HG02623 (cell line): Measurements from ENCODE around the gene MB21D2.
"Not testable (repeated sequence)": the region's sequence is repeated elsewhere in the genome, so short reads cannot be mapped to it uniquely, and the experiment has no call there.

Experiments
- ATAC-seq: cut with Tn5 transposase; IDR thresholded peaks from one replicate; pipeline ENCODE4 v1.9.1; 2021; ENCODE audit warnings: moderate library complexity; ENCODE audit not compliant: unreplicated experiment

Gene MB21D2

GRCh38 chr3:192816351-192816750, 101.3 kb downstream of the MB21D2 start:
- no peak for ATAC-seq

- ATAC-seq: no peak
These were observed 104.8 kb downstream of the MB21D2 start for GRCh38 chr3:192812743-192813383.

- ATAC-seq: no peak
These were observed 111.9 kb downstream of the MB21D2 start for GRCh38 chr3:192805711-192806110.

- no peak for ATAC-seq
These were observed 113.2 kb downstream of the MB21D2 start for GRCh38 chr3:192804502-192804901.

DNA sequence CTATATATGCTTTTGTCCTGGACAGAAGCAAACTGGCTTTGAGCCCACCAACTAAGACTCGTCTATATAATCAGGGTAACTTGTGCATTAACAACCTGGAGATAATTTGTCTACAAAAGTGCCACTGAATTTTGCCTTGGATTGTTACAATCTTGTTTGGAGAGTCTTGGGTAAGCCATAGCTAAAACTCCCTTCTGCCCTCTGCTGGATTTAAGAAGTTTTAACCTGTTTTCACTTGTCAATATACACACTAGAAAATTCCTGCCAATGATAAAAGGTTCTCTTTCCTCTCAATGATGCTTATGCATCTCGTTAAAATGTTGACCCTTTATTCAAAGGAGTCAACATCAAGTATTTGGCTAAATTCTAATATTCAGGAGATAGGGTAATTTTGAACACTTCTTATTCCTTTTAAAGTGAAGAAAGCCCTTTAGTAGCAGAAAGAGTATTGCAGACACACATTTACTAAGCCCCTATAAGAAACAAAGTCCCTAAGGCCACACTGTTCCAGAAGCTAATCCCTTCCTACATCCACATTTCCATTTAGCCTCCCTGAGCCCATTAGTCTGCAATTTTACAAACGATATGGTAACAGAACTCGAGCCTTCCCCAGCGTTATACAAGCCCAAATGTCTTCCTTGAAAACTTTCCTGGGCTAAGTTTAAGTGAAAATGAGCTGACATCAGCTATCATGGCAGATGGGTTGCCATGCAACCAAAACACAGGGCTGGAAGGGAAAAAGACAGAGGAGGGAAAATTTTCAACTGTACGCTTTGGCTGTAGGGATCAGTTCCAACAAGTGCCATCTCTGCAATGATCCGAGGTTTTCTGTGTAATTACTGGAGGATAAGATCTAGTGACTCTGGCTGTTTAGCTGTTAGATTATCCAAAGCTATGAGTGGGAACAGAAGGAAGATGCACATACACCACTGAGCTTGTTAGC, 114.4 kb downstream of the MB21D2 start:
- ATAC-seq: no peak

DNA sequence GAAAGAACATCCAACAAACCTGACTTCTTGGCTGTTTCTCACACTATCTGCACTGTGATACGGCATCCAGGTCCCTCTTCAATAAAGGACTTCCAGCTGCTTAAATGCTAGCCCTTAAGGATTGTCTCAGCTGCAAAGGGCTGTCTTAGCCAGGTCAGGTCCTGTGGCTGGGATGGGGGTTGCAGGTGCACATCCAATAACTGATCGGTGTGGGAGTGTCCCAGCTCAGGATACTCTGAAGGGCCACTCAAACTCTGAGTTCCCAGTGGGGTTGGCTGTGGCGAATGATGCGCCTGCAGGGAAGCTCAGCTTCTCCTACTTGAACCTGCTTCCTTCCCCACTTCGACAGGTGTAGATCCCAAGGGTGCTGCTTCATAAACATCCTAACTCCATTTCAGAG, 115.7 kb downstream of the MB21D2 start:
- ATAC-seq: no peak

- no peak for ATAC-seq
These were observed 117.9 kb downstream of the MB21D2 start for GRCh38 chr3:192799721-192800120.

DNA sequence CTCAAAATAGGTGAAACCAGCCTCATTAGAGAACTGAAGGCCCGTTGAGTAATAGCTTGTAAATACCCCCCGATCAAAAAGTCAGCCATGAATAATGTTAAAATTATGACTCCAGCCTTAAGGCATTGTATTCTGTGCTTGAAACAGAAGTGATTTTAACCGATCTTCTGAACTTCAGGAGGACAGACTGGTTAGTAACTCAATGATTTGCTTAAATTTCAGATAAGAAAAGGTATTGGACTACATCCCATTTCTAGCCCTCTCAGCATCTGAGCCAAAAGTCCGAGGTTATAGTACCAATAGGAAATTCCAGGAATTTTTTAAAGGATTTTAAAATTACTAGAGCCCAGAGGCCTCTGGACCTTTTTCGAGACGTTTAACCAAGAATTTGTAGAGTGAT, 122.6 kb downstream of the MB21D2 start:
- ATAC-seq: no peak

DNA sequence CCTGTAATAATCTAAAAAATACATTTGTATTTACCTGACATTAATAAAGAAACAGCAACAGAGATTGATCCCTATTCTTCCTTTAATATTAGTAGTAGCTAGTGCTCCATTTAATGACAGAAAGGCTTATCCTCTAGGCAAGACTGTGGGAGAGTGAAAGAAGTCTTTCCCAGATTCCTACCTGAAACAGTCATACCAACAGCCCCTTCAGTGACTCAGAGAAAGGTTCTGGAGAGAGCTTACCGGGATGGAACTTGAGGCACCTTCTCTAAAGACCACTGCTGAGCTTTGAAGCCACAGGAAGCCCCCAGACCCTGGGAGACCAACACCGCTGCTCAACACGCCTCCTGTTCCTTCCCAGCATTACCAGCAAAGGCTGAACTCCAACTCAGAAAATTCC, 123.4 kb downstream of the MB21D2 start:
- no peak for ATAC-seq

DNA sequence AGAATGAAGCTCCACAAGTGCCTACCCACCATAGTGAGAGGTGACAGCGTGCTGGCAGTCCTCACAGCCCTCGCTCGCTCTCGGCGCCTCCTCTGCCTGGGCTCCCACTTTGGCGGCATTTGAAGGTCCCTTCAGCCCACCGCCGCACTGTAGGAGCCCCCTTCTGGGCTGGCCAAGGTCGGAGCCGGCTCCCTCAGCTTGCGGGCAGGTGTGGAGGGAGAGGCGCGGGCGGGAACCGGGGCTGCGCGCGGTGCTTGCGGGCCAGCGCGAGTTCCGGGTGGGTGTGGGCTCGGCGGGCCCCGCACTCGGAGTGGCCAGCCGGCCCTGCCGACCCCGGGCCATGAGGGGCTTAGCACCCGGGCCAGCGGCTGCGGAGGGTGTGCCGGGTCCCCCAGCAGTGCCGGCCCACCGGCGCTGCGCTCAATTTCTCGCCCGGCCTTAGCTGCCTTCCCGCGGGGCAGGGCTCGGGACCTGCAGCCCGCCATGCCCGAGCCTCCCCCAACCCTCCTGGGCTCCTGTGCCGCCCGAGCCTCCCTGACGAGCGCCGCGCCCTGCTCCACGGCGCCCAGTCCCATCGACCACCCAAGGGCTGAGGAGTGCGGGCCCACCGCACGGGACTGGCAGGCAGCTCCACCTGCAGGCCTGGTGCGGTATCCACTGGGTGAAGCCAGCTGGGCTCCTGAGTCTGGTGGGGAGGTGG, 128.7 kb downstream of the MB21D2 start:
- ATAC-seq: not testable (repeated sequence)

DNA sequence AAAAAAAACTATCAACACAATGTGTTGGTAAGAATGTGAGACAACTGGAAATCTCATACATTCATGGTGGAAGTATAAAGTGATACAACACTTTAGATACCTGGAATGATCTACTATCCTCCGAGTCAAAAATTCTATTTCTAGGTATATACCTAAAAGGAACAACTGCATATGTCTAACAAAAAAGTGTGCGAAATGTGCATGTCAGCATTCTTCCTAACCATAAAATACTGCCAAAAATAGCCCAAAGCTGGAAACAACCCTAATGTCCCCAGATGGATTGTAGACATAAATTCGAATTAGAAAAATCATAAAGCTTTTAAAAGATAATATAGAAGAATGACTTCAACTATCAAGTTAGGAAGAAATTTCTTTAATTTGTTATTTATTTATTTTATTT, 139.1 kb downstream of the MB21D2 start:
- ATAC-seq: no peak

DNA sequence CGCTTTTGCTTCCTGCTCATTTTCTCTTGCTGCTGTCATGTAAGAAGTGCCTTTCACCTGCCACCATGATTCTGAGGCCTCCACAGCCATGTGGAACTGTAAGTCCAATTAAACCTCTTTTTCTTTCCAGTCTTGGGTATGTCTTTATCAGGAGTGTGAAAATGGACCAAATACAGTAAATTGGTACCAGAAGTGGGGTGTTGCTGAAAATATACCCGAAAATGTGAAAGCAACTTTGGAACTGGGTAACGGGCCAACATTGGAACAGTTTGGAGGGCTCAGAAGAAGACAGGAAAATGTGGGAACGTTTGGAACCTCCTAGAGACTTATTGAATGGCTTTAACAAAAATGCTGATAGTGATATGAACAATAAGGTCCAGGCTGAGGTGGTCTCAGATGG, 143.3 kb downstream of the MB21D2 start:
- ATAC-seq: not testable (repeated sequence)

DNA sequence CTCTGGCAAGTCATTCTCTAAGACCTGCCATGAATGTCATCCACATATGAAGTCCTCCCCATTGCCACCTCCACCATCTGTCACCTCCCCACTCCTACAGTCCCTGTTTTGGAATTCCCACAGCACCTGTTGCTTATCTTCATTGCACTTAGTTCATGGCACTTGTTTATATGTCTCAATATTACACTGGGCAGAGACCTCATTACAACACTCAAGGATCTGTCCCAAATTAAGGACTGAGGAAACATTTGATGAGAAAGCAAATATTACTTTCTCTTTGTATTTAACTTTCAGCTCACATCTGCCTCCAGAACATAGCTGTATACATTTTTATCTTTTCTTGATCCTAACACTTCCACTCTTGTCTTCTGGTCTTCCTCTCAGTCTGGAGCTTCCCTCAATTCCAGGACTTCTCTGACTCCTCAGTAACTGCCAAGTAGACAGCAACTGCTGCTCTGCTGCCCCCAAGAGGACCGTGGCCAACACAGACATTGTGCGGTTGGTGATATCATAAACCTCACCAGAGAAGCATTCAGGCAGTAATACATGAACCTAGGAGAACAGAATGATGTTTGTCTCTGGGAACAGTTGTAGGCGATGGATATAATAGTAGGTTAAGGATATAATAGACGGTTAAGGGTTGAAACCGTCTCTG, 145.3 kb downstream of the MB21D2 start:
- ATAC-seq: no peak

DNA sequence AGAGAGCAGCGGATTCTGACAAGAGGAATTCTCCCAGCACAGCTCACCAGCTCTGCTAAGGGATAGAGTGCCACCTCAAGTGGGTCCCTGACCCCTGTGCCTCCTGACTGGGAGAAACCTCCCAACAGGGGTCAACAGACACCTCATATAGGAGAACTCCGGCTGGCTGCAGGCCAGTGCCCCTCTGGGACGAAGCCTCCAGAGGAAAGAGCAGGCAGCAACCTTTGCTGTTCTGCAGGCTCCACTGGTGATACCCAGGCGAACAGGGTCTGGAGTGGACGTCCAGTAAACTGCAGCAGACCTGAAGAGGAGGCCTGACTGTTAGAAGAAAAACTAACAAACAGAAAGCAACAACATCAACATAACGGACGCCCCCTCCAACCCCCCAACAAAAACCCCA, 159.0 kb downstream of the MB21D2 start:
- no peak for ATAC-seq

DNA sequence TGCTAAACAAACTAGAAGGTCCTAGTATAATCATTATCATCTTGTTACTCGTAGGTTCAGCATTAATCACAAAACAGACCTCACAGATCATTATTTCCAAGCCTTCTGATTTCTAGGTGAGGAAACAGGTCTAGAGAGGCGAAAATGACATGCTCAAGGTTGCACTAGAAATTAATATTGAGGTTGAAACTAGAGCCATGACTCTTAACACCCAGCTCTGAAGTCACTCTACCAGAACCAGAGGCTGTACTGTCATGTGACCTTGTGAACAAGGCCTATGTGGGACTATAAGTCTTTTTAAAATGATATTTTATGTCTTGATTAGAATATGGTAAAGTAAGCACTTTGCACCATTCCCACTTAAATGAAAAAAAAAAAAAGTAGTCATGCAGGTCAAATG, 166.5 kb downstream of the MB21D2 start:
- ATAC-seq: no peak

DNA sequence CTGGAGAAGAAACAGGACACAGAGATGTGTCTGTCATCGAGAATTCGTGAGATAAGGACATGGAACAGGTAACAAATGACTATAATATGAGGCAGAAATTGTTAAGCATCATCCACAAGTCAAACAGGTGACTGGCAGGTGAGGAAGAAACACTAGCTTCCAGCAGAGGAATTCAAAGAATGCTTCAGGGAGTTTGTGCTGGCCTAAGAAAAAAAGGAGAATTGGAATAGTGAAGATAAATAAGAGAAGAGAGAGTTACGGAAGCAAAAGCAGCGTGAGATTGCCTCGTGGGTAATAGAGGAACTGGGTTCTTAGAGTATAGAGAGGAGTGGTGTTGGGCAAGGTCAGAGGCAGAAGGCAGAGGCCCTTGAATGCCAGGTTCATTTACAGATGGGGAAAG, 167.5 kb downstream of the MB21D2 start:
- ATAC-seq: no peak

DNA sequence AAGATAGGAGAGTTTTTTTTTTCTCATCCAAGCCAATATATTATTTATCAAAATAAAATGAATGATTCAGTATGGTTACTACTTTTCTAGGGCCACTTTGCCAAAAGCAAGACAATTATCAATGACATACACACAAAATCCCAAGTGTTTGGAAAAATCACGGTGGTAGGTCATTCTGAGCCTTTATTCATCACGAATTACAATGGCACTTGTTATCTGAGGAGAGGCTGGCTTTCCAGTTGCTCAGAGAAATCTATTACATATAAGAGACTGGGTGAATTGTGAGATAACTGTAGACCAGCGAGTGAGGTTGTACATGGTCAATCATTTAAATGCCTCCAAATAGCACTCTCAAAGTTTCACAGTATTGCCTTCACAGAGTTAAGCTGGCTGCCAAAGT, 169.9 kb downstream of the MB21D2 start:
- no peak for ATAC-seq

GRCh38 chr3:192747145-192747544, 170.5 kb downstream of the MB21D2 start:
- ATAC-seq: no peak
